Keratinocyte (primary cell): Measurements from ENCODE around the gene MZT2B. TPM values are rescaled to one million over a fixed set of nuclear protein-coding genes. Genes with fewer than 3 reads are reported as not detected.
"Not testable (repeated sequence)": the region's sequence is repeated elsewhere in the genome, so short reads cannot be mapped to it uniquely, and the experiment has no call there.

Experiments
- DNase-seq: peaks from one replicate; pipeline ENCODE4 v3.0.0-alpha.2; 2011; ENCODE audit warnings: low read depth, missing footprints, low spot score
- FAIRE-seq: peaks from 2 replicates; lab custom pipeline; 2011; peaks lifted over from hg19 to GRCh38; lab: Jason Lieb, UNC
- H2AFZ ChIP-seq: 2 replicates; pipeline ENCODE4 v1.6.0; 2012; ENCODE audit warnings: low read length, control low read depth, inconsistent platforms; ENCODE audit not compliant: control insufficient read depth
- H3K27ac ChIP-seq: 2 replicates; pipeline ENCODE4 v1.5.1; 2011; ENCODE audit warnings: low read length; ENCODE audit not compliant: control insufficient read depth, insufficient read depth
- H3K27me3 ChIP-seq: 3 replicates; pipeline ENCODE4 v1.6.0; 2011; ENCODE audit warnings: low read length; ENCODE audit not compliant: control insufficient read depth, insufficient read depth; ENCODE audit errors: extremely low read depth
- H3K36me3 ChIP-seq, 2 experiments: 2 replicates in 1 of 2; 3 replicates in 1 of 2; pipeline ENCODE4 v1.5.1; 2011; ENCODE audit warnings: low read length in 2 of 2, mild to moderate bottlenecking in 1 of 2; ENCODE audit not compliant: control insufficient read depth in 2 of 2, insufficient read depth in 2 of 2; ENCODE audit errors: extremely low read depth in 1 of 2
- H3K4me1 ChIP-seq: 3 replicates; pipeline ENCODE4 v1.5.1; 2011; ENCODE audit warnings: low read length; ENCODE audit not compliant: control insufficient read depth, insufficient read depth; ENCODE audit errors: extremely low read depth
- H3K4me2 ChIP-seq: 3 replicates; pipeline ENCODE4 v1.6.0; 2011; ENCODE audit warnings: low read depth, low read length; ENCODE audit not compliant: control insufficient read depth, insufficient read depth; ENCODE audit errors: extremely low read depth
- H3K4me3 ChIP-seq, 3 experiments: fragments of 200-600 bp in 1 of 3; sonication (generic) in 1 of 3; 2 replicates in 2 of 3; 3 replicates in 1 of 3; pipeline ENCODE4 v1.5.1; 2011 to 2016; ENCODE audit warnings: low read length in 3 of 3, mild to moderate bottlenecking in 3 of 3, control low read depth in 2 of 3, inconsistent platforms in 1 of 3, low read depth in 1 of 3, mixed read lengths in 1 of 3, mixed run types in 1 of 3, moderate library complexity in 1 of 3; ENCODE audit not compliant: control insufficient read depth in 2 of 3, insufficient read depth in 2 of 3; ENCODE audit errors: extremely low read depth in 1 of 3
- H3K79me2 ChIP-seq: 2 replicates; pipeline ENCODE4 v1.6.0; 2012; ENCODE audit warnings: low read length; ENCODE audit not compliant: control insufficient read depth, insufficient read depth
- H3K9ac ChIP-seq: 3 replicates; pipeline ENCODE4 v1.6.0; 2011; ENCODE audit warnings: low read length; ENCODE audit not compliant: control insufficient read depth, insufficient read depth; ENCODE audit errors: extremely low read depth
- H3K9me1 ChIP-seq: 3 replicates; pipeline ENCODE4 v1.6.0; 2011; ENCODE audit warnings: low read length; ENCODE audit not compliant: control insufficient read depth, insufficient read depth; ENCODE audit errors: extremely low read depth
- H3K9me3 ChIP-seq: 2 replicates; pipeline ENCODE4 v1.5.1; 2012; ENCODE audit warnings: low read depth, low read length; ENCODE audit not compliant: control insufficient read depth
- H4K20me1 ChIP-seq: 3 replicates; pipeline ENCODE4 v1.6.0; 2011; ENCODE audit warnings: low read length; ENCODE audit not compliant: control insufficient read depth, insufficient read depth; ENCODE audit errors: extremely low read depth
- CTCF ChIP-seq, 3 experiments: IDR thresholded peaks in 1 of 3; conservative IDR thresholded peaks in 1 of 3; optimal IDR thresholded peaks in 1 of 3; 2 replicates in 2 of 3; 3 replicates in 1 of 3; pipeline versions ENCODE3 to v1.5.1; 2011; ENCODE audit warnings: low read length in 3 of 3, mild to moderate bottlenecking in 3 of 3, moderate library complexity in 2 of 3, control low read depth in 1 of 3, inconsistent platforms in 1 of 3; ENCODE audit not compliant: insufficient read depth in 2 of 3; ENCODE audit errors: extremely low read depth in 1 of 3
- EZH2 ChIP-seq: IDR thresholded peaks from one replicate; pipeline ENCODE4 v1.6.1; 2012; ENCODE audit warnings: inconsistent platforms, mild to moderate bottlenecking, low read length, moderate library complexity
- dilution Hi-C: fragments of 300-500 bp; cut with MboI; formaldehyde crosslinking; loops from one replicate; pipeline ENCODE4 v1.7.0; 2020; ENCODE audit warnings: low sequenced_read_pairs; ENCODE audit not compliant: extremely low pct_ligation_motif_present
- polyA plus RNA-seq, 5 experiments: library from polyadenylated mRNA; depleted of rRNA in 3 of 5; stranded (reverse) in 3 of 5; stranded (forward) in 1 of 5; unstranded in 1 of 5; fragments of >200 nt; gene quantifications; 1 replicate in 1 of 5; 2 replicates in 3 of 5; 3 replicates in 1 of 5; pipeline versions ENCODE4 v1.2.1 to v1.2.3, GENCODE V29; 2011 to 2012; ENCODE audit warnings: missing spikeins in 2 of 5, low read depth in 1 of 5, low replicate concordance in 1 of 5

The MZT2B gene
- polyA plus RNA-seq, 1 donor (not counting 4 experiments of a cell fraction or from before 2014, with no cell fraction given), result 133 TPM

DNA sequence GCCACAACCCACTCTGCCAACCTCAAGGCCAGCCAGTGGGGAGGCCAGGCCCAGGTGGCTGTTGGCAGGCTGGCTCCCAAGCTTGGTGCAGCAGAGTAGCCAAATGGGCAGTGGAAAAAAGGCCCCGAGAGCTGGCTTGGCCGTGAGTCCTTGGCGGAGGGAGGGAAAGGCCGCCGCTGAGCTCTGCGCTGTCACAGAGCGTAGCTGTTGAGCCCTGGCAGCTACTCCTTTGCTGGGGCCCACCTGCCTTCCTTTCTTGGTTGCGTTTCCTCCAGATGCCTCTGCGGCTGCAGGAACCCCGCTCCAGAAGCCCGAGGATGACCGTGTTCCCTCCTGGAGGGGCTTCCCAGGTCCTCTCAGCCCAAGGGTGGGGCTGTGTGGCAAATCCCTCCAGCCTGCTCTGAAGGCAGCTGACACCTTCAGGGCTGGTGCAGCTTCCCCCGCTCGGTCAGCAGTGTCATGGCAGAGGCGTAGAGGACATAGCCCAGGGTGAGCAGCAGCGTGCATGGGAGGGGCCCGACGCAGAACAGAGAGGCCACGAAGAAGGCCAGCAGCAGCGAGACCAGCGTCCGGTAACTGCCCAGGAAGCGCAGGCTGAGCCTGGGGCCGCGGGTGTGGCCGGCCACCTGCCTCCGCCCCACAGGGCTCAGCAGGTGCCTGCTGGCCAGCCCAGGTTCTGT is 29.8 kb upstream of the MZT2B start:
- H3K36me3 ChIP-seq, H3K9ac ChIP-seq, H3K27ac ChIP-seq, H3K4me1 ChIP-seq, H3K4me3 ChIP-seq, H2AFZ ChIP-seq, H4K20me1 ChIP-seq, H3K9me3 ChIP-seq, H3K4me2 ChIP-seq, DNase-seq, H3K9me1 ChIP-seq, H3K79me2 ChIP-seq, dilution Hi-C loops, FAIRE-seq, H3K27me3 ChIP-seq: not testable (repeated sequence)

DNA sequence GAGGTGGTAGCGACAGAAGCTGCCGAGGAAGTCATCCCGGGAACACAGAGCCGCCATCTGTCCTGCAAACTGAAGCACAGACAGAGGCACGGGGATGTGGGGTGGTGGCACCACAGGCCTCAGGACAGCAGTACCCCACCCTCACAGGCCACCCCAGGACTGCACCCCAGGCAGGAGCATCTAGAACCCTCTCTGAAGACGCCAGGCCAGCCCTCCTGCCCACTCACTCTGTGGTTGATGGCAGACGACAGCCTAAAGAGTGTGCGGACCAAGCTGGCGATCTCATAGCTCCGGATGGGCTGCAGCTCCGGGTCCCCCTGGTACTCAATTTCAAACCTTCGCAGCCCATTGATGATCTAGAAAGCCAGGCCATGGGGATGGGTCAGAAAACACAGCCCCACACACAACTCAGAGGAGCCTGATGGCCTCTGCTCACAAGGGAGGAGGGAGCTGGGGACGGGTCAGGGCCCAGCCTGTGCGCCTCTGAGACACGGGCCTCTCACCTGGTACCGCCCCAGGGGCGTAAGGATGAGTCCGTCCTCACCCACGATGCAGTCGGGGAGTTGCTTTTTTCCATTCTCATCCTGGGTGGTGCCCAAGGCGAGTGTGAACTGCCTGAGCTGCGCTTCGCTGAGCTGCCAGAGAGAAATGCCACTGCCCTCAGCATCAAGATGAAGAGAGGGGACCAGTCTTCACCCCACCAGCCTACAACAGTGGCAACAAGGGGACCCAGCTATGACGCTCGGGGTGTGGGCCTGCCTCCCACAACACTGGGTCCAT is 29.1 kb upstream of the MZT2B start:
- Histone ChIP-seq H3K27me3 (no peaks in the 10 kb centered on the region), H3K4me1 (no peaks in the 10 kb centered on the region), H3K4me3 (no peak overlapping the region), H3K9ac (no peak overlapping the region), H3K36me3 (peaks cover 0 to 8% of the 10 kb centered on the region in 2 experiments), H4K20me1 (no peaks in the 10 kb centered on the region), H3K79me2 (no peaks in the 10 kb centered on the region), H3K4me2 (no peak overlapping the region), H3K9me3 (no peaks in the 10 kb centered on the region), H3K9me1 (no peaks in the 10 kb centered on the region), H2AFZ (no peak overlapping the region), H3K27ac (no peak overlapping the region)
- dilution Hi-C loops, result no loop called here
- TF ChIP-seq CTCF (optimal IDR thresholded peaks at IDR 0.05 in 1 of 3, IDR thresholded peaks at IDR 0.05 in 1 of 3, conservative IDR thresholded peaks at IDR 0.05 in 1 of 3; ENCODE audit: extremely low read depth in 1 of 3, insufficient read depth in 2 of 3, low read length in 3 of 3), result no peak
- no peak for TF ChIP-seq EZH2
- no peak for FAIRE-seq
- no peak for DNase-seq

GRCh38 chr2:130153721-130154422 is 28.2 kb upstream of the MZT2B start:
- FAIRE-seq, DNase-seq, H3K36me3 ChIP-seq: not testable (repeated sequence)

GRCh38 chr2:130154423-130154770 is 27.7 kb upstream of the MZT2B start:
- H3K4me3 ChIP-seq, H3K9me3 ChIP-seq, H4K20me1 ChIP-seq, H3K4me2 ChIP-seq, H2AFZ ChIP-seq, H3K79me2 ChIP-seq, H3K4me1 ChIP-seq, dilution Hi-C loops, H3K9ac ChIP-seq, H3K36me3 ChIP-seq, H3K9me1 ChIP-seq, H3K27me3 ChIP-seq, H3K27ac ChIP-seq, DNase-seq, FAIRE-seq: not testable (repeated sequence)

More at GRCh38 chr2:130153721-130154422, 28.2 kb upstream of the MZT2B start:
- H3K9ac ChIP-seq, dilution Hi-C loops, H3K9me3 ChIP-seq, H3K27ac ChIP-seq, H2AFZ ChIP-seq, H3K9me1 ChIP-seq, H3K4me1 ChIP-seq, H3K4me3 ChIP-seq, H3K27me3 ChIP-seq, H3K4me2 ChIP-seq, H3K79me2 ChIP-seq, H4K20me1 ChIP-seq: not testable (repeated sequence)
